RCC 7860 (cell line): ENCODE data around the gene LRRK1.
A peak's percentile ranks its signal among the peaks of the same experiment; 100 is the strongest.
"Not testable (repeated sequence)": the region's sequence is repeated elsewhere in the genome, so short reads cannot be mapped to it uniquely, and the experiment has no call there.

ENCODE experiments used
- DNase-seq: peaks from one replicate; pipeline ENCODE4 v3.0.0-alpha.2; 2015; ENCODE audit warnings: low spot score
- FAIRE-seq: peaks from 2 replicates; lab custom pipeline; 2012; peaks lifted over from hg19 to GRCh38; lab: Jason Lieb, UNC

LRRK1 gene

DNA sequence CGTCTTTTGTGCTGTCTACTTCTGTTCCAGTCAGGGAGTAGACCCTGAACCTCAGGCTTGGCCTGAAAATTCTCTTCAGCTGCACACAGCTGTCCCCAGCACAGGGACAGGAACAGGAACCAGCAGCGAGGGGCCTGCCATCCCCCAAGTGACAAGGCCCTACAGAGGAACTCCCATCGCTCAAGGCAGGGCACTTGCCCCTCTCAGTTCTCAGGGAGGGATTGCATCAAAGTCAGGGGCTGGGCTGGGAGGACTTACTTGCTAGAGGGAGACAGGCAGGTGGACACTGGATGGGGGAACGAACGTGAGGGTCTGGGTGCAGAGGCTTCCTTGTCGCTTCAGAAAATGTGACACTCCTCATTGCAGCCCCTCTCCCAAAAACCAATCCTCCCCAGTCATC is 169.1 kb downstream of the LRRK1 start:
- DNase-seq (no peak), FAIRE-seq (no peak)

- no peak for FAIRE-seq
Observed at GRCh38 chr15:101088788-101089578, 169.8 kb downstream of the LRRK1 start.

GRCh38 chr15:101089579-101090427 is 170.6 kb downstream of the LRRK1 start:
- FAIRE-seq (no peak), DNase-seq (no peak)

More at GRCh38 chr15:101088788-101089578, 169.8 kb downstream of the LRRK1 start:
- peak; percentile 26 for DNase-seq

DNA sequence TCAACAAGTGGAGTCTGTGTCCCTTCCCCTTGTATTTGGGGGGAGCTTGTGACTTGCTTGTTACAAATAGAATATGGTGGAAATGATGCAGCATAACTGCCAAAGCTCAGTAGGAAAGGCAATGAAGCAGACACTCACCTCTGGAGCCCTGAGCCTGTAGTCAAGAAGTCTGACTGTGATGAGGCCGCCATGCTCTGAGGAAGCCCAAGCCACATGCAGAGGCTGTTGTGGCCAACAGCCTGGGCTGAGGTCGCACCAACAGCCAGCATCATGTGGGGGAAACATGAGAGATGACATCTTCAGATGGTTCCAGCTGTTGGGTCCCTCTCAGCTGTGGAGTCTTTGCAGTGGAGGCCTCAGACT is 171.3 kb downstream of the LRRK1 start:
- FAIRE-seq (no peak), DNase-seq (no peak)

DNA sequence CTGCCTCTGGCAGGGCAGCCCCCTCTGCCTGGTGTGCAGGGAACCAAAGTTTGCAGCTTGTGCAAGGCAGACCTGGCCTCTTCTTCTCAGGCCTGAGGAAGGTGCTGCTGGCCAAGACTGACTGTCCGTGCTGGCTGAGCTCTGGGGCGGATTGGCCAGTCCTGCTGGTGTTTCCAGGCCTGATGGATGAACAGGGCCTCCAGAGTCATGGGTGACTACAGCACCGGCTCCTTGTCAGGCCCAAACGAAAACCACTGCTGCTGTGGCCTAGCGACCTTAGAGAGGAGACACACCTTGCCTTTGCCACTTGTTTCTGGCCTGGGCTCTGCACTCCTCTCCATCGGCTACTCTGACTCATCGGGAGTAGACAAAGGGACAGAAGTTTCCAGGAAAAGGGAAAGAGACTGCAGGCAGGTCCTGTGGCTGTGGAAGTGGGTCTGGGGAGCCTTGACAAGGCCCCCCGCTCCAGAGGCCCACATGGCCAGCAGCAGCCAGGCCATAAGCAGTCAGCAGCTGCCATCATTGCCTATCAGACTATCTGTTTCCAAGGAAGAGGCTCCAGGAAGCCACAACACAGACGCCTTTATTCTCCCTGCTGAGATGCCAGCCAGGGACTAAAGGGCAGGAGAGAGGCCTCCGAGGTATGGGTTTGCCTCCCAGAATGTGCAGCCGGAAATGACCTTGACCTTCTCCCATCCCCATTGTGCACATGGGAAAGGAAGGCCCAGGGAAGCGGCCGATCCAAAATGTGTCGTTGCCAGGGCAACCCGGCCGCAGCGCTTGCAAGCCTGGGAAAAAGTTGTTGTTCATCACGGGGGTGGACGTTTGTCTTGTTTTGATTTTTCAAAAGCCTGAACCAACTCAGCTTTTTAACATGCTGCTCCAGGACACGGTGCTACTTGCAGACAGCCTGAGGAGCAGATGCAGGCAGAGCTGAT is 172.2 kb downstream of the LRRK1 start:
- FAIRE-seq (no peak), DNase-seq (no peak)

DNA sequence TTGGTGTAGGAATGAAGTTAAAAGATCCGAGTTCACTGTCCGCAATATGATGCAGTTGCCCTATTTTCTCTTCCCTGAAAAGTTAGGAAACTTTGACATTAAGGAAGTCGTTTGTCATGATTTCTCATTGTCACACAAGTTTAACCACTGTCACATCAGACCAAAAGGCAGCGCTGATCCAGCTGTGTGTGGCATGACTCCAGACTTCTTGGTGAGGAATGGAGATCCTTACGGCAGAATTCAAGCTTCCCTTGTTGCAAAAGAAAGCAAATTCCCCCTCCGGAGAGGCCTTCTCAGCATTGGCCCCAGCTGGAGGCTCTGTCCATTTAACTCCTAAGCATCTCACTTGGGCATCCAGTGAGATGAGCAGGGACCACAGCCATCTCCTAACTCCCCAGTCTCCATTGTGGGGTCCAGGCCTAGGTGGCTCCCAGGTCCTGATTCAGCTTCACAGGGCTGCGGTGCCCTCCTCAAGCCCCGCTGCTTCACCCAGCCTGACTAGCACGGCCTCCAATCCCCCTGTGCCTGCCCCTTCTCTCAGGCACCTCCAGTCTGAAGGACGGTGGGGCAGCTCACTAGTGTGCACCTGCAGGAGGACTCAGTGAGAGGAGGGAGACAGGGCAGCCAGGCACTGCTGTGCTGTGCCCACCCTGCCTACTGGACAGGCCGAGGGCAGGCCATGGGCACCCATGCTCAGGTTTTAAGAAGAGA is 173.2 kb downstream of the LRRK1 start:
- FAIRE-seq (no peak), DNase-seq (no peak)

DNA sequence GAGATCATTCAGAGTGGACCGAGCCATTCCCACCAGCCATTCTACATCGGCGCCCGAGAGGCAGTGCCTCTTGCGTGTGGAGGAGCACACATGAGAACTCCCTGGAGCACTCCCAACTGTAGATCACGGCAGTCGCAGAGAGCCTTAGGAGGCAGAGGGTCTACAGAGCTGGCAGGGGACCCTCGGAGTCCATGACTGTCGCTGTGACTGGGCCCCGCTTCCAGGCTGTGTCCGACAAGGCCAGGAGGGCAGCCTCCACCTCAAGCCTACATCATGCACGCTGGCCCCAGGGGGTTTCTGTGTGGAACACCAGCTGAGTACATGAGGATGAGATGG is 173.7 kb downstream of the LRRK1 start:
- no peak for FAIRE-seq
- DNase-seq: no peak

GRCh38 chr15:101093958-101094357 is 174.8 kb downstream of the LRRK1 start:
- FAIRE-seq: no peak
- no peak for DNase-seq

DNA sequence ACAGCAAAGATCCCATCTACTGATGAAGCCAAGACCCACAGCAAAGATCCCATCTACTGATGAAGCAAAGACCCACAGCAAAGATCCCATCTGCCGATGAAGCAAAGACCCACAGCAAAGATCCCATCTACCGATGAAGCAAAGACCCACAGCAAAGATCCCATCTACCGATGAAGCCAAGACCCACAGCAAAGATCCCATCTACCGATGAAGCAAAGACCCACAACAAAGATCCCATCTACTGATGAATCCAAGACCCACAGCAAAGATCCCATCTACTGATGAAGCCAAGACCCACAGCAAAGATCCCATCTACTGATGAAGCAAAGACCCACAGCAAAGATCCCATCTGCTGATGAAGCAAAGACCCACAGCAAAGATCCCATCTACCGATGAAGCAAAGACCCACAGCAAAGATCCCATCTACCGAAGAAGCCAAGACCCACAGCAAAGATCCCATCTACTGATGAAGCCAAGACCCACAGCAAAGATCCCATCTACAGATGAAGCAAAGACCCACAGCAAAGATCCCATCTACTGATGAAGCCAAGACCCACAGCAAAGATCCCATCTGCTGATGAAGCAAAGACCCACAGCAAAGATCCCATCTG is 176.7 kb downstream of the LRRK1 start:
- not testable (repeated sequence) for DNase-seq, FAIRE-seq

DNA sequence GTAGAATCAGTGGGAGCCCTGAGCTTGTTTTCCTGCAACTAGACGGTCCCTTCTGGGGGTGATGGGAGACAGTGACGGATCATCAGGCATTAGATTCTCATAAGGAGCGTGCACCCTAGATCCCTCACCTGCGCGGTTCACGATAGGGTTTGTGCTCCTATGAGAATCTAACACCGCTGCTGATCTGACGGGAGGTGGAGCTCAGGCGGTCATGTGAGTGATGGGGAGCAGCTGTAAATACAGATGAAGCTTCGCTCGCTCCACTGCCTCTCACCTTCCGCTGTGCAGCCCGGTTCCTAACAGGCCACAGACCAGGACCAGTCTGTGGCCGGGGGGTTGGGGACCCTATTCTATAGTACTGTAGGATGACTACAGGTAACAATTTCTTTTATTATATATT is 178.0 kb downstream of the LRRK1 start:
- FAIRE-seq (no peak), DNase-seq (no peak)

DNA sequence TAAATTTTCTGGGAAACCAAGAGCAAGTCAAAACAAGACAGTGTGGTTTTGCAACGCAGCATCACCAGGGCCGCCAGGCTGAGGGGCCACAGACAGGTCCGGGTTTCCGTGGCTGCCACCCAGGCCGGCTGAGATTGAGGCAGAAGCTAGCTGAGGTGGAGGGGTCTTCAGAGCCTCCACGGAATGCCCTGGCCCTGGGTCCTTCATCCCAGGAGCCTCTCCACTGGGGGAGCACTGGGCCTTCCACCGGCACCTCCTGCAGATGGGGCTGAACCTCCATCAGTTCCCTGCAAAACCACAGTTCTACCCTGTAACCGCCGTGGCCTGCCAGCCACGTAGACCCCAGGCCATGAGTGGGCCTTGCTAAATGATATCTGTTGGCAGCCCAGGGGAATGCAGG is 180.0 kb downstream of the LRRK1 start:
- FAIRE-seq: no peak
- DNase-seq: no peak

- DNase-seq: no peak
- FAIRE-seq: no peak
Observed at GRCh38 chr15:101100118-101100517, 181.0 kb downstream of the LRRK1 start.

DNA sequence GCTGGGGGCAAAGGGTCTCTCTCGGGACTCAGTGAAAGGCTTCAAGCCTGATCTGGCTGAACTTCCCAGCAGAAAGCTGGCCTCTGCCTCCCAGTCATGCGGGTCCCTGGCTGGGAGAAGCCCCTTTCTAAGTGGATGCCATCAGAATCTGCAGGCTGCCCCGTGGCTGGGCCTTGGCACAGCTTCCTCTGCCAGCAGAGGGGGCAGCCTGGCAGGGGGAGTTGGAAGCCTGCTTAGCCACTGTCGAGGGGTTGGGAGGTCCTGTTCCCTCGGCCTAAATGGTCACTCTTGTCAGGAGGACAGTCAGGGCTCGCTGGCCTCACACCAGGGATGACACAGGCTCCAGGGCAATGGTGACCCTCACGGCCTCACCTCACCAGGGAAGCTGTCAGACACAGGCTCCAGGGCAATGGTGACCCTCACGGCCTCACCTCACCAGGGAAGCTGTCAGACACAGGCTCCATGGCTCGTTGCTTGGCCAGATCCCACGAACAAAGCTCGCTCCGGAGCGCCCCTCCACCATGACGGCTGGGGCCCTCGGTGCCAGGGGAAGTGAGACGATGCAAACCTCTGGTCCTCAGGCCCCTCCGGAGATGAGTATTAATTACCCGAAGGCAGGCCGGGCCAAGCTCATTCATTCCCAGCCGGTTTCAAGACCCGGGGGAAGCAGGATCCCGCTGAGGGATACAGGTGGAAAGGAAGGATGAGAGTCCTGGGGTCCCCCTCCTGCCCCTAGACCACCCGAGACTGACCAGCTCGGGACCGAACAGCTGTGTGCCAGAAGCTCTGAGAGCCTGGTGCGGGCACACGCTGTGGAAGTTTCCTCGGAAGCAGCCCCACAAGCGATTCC is 181.7 kb downstream of the LRRK1 start:
- FAIRE-seq (no peak), DNase-seq (no peak)

DNA sequence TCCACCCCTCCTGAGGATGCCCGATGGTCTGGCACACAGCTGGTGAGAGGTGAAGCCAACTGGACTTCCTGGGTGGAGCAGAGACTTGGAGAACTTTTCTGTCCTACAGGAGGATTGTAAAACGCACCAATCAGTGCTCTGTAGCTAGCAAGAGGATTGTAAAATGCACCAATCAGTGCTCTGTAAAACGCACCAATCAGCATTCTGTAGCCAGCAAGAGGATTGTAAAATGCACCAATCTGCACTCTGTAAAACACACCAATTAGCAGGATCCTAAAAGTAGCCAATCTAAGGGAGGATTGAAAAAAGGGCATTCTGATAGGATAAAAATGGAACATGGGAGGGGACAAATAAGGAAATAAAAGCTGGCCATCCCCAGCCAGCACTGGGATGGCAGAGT is 182.5 kb downstream of the LRRK1 start:
- FAIRE-seq (no peak), DNase-seq (no peak)

- DNase-seq (no peak), FAIRE-seq (no peak)
Observed at GRCh38 chr15:101102746-101103145, 183.6 kb downstream of the LRRK1 start.

GRCh38 chr15:101103598-101103997 is 184.4 kb downstream of the LRRK1 start:
- no peak for FAIRE-seq
- DNase-seq: no peak

DNA sequence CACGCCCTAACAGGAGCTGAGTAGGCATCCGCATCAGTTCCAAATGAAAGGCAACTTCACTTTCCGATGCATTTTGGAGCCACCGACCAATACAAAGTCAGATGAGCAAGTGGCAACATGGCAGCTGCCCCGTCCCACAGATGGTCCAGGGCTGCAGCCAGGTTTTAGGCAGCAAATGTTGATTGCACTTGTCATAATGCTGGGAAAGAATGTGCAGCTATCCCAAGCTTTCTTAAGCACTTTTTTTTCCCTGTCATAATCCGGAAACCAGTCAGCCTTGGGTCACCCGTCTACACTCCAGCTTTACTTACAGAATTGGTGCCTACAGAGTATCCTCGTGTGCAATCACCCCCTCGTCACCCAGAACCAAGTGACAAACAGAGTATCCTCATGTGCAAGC is 185.0 kb downstream of the LRRK1 start:
- FAIRE-seq (no peak), DNase-seq (no peak)

DNA sequence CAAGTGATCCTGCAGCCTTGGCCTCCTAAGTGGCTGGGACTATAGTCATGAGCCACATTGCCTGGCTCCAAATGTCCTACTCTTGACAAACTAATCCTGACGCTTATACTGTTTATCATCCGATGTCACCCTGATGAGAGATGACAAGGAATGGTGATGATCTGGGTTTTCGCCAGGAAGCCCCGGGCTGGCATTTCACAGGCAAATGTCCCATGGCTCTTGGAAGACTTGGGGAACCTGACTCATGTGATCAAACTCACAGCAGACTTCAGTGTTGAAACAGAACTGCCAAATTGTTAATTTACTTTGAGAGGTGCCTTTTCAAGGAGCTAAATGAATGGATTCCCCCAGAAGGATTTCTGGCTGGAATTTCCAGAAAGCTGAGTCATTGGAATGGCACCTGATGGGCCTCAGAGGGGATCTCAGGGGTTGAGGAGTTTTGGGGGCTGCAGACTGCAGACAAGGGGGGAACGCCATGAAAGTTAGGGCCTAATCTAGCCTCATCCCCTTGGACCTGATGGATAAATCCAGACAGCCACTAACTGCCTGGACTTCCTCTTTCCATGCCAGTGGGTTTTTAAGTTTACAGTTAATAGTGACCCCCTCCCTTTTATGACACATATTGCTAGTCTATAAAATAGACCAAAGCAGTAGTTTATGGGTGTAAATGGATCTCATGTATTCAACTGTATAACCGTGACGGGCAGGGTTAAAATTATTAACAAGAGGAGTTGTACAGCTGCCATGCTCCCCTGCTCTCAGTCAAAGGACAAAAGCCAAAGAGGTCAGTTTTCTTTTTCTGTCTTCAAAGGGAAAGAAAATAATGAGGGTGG is 186.1 kb downstream of the LRRK1 start:
- peak; percentile 62 for DNase-seq
- no peak for FAIRE-seq
